Activated CD4-positive, CD25-positive, alpha-beta regulatory T cell treated with anti-CD3 and anti-CD28 coated beads, Interleukin-2, amount 50 U/mL, for 72 hours (primary cell): ENCODE measurements around the gene DAB2IP.
"Not testable (repeated sequence)": the region's sequence is repeated elsewhere in the genome, so short reads cannot be mapped to it uniquely, and the experiment has no call there.

Source experiments
- DNase-seq: peaks from one replicate; pipeline ENCODE4 v3.0.0; 2021

Gene DAB2IP

DNA sequence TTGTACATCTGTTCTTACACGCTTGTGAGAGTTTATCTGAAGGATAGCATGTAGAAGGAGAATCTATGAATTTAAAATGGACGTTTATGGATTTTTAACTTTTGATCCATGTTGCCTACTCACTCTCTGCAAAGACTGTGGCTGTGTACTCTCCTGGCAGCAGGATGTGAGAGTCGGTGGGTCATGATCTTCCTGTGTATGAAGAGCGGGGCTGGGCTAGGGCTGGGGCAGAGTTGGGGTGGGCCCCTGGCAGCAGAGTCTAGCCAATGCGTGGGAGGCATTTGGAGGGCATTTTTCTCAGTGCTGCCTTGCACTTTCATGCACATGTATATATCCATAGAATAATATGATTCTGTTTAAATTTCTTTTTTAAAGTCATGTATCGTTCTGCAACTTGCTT, 24.0 kb upstream of the DAB2IP start:
- no peak for DNase-seq

DNA sequence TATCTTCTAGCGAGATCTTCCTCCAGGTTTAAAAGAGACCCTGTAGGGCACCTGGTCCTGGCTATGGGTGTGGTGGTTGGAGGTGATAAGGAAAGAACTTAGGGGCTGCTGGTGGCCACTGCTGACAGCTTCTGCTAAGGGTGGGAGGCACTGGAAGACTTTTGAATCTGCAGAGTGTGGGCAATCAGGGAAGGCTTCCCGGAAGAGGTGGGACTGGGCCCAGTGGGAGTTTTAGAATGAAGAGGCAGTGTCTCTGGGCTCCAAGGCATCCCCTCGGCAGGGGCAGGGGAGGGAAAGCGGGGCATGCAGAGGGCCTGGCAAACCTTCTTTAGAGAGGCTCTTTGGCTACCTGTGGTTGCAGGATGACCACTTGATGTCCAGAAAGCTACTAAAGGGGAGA, 23.0 kb upstream of the DAB2IP start:
- no peak for DNase-seq

DNA sequence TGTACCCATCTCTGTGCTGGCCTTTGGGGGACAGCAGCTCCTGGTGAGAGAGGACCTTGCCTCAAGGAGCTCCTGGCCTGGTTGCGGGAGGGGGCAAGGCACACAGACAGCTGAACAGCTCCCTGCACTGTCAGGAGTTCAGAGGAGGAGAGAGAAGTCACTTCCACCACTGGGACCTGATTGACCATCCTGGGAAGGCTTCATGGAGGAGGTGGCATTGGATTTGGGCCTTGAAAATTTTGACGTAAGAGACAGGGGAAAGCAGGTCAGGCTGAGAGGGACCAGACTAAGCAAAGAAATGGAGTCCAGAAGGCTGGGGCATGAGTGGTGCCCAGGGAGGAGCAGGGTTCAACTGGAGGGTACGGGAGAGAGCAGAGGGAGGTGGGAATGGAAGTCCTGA, 20.3 kb upstream of the DAB2IP start:
- no peak for DNase-seq

DNA sequence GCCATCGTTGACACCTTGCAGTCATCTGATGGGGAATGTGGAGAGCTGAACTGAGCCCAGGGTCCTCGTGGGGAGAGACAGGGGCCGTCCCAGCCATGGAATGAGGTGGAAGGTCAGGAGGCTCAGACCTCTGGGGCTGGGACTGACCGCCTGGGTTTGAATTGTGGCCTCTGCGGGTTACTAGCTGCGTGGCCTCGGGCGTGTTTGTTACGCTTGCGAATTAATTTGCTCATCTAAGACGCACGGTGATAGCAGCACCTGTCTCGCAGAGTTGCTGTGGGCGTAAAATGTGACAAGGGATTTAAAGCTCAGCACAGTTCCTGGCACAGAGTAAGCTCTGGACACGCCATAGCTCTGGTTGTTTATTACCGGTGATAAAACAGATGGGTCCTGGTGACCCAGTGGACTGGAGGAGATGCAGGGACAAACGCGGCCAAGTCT, 19.4 kb upstream of the DAB2IP start:
- no peak for DNase-seq

DNA sequence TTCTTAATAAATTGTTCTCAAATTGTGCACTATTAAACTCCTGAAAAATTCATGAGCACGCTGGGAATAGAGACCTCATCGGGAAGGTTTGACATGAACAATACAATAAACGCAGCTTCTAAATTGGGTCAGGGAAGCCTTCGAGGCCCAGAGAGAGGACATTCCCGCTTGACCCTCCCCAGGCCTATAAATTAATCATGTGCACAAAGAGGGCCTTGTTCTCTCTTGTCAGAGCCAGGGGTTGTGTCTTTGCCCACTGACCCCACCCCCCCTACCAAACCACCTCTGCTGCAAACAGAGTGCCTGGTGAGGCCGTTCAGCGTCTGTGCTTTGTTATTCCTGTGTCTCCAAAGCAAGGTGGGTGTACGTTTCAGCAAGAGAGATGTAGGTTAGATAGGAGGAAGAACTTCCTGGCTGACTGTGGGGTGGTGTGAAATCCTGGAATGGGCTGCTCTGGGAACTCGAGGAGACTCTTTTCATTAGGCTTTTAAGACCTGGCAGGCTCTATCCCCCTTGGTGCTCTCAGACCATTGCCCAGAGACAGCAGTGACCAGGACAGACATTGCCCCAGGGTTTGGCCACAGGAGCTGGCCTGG, 18.2 kb upstream of the DAB2IP start:
- no peak for DNase-seq

DNA sequence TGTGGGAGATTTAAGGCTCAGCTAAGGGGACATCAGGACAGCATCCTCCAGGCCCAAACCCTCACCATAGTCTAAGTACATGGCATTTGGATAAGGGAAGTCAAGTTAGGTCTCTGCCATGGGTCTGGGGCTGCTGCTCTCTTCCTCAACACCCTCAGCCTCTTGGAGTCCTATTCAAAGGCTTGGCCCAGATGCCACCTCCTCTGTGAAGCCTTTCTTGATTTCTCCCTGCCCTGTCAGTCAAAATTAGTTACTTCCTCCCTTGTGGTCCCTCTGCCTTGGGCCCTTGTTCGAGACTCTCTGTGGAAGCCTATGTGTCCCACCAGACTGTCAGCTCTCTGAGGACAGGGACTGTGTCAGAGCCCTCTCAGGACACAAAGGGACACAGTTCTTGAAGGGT, 17.7 kb upstream of the DAB2IP start:
- DNase-seq: no peak

DNA sequence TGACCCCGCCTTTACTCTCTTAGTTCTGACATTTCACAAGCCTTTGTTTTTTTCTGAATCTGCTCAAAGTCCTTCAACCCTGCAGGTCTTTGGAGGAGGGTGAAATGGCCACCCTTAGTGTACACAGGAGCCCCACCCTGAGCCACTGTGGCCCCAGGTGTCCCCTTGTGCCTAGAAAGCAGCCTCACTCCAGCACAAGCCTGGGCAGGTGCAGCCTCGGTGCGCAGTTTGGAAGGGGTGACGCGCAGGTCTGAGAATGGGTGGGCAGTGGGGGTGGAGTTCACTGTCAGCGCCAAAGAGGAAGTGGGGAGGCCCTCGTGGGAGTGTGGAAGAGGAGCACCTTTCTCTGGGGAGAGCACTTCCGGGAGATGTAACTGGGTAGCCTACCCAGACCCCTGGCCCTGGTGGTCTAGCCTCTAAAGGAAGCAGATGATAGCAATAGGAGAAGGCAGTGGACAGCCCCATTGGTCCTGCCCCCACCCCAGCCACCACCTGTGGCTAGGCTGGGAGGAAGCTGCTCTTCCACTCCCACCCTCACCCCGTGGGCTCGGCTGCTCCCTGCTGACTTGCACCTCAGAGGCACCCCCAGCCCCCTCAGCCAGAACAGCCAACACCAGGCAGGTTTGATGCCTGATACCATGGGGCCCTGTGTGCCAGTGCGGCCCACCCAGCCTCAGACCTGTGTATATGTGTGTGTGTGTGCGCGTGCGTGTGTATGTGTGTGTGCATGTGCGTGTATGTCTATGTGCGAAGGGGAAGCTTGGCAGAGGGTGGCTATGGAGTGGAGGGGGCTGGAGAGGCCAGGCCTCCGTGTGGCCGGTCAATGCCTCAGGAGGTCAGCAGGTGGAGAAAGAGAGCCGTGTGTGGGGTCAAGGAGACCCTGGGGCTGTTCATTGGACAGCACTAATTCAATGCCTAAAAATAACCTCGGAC, 16.8 kb upstream of the DAB2IP start:
- DNase-seq: no peak

DNA sequence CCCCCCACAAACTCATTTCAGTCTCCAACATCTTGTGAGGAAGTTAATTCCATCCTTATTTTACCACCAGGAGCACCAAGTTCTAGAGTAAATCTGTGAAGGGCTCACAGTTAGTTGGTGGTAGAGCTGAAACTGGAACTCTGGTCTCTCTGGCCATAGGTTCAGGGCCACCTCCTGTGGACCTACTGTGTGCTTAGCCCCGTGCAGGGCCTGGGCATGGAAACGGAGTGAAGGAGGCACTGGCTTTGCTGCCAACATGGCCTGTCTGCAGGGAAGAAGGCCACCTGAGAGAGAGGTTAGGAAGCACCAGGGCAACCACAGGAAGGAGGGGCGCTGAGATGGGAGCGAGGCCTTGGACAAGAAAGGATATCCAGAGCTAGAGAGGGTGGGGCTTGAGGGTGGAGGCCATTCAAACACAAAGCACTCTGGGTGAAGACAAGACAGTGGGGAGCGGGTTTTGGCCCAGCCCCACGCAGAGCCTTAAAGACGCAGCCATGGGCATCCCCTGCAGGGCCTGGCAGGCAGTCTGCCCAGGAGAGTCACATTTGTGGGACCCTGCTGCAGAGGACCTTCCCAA, 16.0 kb upstream of the DAB2IP start:
- no peak for DNase-seq

DNA sequence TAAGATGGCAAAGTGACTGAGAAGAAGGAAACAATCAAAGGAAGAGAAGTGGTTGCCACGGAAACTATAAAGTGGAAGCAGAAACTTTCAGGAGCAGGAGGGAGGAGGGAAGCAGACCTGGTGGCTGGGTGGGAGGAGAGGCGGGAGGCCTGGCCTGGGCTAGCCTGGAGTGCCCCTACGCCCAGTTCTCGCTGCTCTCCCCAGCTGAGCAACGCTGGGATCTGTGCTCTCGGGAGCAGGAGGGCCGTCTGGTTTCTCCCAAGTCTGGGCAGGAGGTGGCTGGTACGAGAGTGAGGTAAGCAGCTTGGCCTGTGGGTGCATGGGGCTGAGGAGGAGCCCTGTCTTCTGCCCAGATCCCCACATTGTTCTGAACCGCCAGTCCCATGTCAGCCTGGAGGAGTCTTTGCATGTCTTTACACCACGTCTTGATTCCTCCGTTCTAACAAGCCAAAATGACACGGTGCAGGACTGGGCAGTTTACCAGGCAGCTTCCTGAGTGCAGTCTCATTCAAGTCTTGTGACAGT, 15.0 kb upstream of the DAB2IP start:
- no peak for DNase-seq

DNA sequence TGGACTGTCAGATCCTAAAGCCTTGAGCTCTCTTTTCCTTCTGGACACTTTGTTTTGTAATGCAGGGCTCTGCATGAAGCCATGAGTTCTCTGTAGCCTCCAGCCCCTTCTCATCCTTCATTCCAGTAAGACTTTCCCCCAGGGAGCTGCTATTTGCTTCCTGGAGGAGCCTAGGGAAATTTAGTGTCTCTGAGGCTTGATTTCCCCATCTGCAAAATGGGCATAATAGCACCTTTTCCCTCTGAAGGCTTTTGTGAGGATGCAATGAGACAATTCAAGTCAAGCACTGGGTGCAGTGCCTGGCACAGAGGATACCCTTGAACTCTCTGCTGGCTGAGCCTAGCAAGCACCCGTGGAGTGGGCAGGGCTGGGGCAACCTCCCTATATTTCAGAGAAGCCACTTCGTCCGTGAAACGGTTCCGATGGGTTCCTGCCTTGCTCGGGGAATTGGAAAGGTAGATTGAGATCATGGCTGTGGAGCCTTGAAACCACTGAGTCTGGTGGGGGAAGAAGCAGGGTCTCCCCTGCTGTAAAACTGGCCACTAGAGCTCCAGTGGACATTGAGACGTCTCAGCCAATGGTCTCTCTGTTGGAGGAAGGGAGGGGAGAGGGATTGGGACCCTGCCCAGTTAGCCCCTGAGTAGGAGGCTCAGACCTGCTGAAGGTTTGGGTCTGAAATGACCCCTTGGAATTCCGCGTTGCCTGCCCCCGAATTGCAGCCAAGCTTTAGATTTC, 14.3 kb upstream of the DAB2IP start:
- no peak for DNase-seq

DNA sequence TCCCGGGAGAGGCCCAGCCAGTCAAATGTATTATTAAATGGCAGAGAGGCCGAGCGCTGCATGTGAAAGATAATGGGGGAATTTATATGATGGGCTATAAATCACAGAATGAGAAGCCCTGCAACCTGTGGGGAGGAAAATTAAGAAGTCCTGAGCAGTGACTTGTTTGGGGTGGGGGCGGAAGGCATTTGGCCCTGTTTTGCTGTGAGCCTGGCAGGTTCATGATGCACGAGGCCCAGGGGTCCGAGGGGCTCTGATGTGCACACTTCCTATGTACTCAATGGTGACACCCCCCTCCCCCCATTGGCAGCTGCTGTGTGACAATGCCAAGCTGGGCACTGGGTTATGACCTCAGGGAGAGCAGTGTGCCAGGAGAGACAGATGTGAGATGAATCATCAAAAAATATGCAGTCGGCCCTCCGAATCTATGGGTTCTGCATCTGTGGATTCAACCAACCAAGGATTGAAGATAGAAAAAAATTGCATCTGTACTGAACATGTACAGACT, 13.7 kb upstream of the DAB2IP start:
- DNase-seq: no peak

DNA sequence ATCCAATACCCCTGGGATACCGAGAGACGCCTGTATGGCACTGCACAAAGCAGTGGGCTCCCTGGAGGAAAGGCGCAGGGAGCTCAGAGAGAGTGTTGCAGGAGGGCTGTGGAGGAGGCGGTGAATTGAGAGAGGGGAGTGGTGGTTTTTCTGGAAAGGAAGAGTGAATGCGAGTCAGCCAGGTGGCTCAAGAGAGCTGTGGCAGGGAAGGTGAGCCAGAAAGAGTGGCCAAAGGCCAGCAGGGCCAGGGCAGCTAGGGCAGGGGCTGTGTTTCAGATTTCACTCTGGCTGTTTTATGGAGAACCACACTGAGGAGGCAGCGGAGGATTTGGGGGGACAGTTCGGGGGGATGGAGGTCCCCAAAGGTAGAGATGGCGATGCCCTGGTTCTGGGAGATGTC, 13.0 kb upstream of the DAB2IP start:
- no peak for DNase-seq

DNA sequence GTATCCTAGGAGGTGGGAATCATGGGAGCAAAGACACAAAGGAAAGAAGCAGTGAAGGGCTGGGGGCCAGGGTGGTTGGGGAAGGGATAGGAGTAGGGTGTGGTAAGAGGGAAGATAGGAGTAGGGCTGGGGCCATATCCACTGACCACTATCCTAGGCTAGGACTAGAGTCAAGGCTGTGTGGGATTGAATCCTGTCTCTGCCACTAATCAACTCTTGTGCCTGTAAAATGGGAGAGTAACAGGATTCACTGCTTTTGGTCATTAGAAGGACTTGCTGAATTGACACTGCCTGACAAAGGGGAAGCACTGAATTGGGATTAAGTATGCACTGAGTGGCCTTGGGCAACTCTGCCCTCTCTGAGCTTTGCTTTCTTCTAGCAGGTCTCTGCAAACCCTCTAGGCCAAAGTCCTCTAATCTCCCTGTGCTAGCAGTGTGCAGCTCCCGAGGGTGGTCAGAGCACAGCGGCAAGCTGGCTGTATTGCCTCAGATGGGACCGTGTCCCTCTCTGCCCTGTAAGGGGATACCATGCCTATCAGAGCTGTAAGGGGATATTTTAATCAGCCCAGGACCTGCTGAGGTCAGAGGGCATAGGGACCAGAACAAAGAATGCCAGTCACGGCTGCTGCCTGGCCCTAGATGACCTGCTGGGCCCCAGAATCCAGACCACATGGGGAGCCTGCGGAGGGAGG, 12.4 kb upstream of the DAB2IP start:
- DNase-seq: no peak

DNA sequence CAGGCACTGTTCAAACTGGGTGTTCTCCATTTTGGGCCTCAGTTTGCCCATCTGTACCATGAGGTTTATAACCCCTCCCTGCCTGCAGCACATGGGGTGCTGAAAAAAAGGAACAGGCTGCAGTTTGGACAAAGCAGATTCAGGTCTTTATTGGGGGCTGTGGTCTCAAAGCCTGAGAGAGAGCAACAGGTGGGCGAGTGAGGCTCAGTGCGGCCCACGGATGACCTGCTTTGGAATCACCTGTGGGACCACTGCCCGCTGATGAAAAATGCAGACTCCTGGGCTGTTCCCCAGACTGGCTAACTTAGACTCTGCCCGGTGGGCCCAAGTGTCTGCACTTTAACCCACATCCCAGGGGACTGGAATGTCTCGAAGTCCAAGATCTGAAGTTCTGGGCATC, 11.8 kb upstream of the DAB2IP start:
- DNase-seq: no peak

DNA sequence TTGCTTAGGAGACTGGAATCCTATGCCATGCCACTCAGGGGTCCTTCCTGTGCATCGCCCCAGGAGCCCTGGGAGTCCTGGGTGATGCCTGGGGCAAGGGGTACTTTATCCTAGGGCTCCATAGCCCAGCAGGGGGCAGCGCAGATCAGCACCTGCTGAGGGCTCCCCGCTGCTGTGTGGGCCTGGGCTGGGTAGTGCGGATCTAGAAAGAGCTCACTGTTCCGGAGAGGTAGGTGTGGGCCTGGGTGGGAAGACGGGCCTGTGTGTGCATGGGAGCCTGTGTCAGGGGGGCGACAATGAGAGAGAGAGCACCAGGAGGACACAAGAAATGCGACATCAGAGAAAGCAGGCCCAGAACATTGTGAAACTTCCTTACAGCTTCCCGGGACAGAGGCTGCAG, 11.4 kb upstream of the DAB2IP start:
- peak; percentile 42 for DNase-seq

DNA sequence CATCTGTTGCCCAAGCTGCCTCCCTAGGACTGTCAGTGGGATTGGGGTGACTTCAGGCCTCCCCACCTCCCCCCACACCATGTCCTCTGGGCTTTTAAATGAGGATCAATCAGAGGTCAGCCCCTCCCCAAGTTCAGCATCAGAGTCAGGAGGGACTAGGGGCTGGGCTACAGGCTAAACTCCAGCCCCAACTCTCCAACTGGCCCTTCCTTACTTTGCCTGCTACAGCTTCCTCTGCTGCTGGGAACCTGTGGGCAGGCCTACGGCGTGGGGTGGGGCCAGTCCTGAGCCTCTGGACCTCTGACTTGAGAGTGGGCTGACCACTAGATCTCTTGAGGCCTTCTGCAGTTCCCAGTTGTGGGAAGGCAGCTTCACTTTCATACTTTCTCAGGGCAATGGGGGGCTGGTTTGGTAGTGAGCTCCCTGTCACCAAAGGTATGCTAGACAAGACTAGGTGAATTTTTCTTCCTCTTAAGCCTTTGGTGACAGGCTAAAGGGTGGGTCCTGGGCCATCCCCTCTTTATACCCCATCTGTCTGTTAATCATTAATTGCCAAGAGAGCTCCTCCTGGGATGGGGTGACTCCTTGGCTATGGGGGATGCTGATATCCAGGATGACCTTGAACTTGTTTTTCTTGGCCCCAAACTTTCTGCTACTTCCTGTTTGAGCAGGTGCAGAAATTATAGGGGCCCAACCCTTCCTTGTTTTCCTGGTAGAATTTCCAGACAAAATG, 10.8 kb upstream of the DAB2IP start:
- DNase-seq: no peak

DNA sequence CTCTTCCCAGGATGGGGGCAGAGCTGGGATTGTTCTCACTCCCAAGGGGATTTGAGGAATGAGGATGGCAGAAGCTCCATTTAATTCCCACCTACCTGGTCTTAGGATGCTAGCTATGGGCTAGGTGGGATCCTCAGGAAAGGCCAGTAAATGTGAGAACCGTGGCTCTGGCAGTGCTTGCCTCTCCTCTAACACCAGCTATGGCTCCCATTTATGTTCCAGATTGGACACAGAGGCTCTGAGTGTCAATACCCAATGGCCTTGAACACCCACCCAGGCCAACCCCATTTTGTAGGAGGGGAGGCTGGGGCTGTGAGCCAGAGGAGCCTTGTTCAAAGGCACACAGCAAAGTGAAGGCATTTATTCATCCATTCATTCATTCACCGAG, 10.2 kb upstream of the DAB2IP start:
- DNase-seq: no peak

DNA sequence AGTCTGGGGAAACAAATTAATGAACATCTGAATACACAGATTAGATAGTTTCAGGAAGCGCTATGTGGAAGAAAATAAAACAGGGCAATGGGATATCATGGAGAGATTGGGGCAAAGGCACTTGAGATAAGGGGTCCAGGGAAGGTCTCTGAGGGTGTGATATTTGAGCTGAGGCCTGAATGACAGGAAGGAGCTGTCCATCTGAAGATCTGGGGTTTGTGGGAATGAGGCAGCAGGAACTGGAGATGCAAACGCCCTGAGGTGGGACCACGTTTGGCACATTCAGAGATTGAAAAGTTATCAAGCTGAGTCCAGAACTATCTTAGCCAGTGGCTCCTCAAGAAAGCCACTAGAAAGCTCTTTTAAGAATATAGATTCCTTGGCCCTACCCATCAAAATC, 8.7 kb upstream of the DAB2IP start:
- DNase-seq: no peak

DNA sequence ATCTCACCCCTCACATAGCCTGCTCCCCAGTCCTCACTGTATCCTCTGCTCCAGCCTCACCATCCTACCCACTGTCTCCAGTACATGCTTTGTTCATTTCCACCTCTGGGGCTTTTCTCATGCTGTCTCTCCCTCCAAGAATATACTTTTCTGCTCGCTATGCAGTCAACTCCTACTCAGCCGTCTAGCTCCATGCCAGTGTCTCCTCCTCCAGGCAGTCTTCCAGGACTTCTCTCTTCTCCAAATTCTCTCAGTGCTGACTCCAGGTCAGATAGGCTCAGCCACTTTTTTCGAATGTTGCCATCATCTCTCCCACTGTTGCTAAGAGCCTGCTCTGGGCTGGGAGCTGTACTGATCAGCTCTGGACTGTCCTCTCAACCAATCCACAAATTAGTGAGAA, 8.0 kb upstream of the DAB2IP start:
- no peak for DNase-seq

DNA sequence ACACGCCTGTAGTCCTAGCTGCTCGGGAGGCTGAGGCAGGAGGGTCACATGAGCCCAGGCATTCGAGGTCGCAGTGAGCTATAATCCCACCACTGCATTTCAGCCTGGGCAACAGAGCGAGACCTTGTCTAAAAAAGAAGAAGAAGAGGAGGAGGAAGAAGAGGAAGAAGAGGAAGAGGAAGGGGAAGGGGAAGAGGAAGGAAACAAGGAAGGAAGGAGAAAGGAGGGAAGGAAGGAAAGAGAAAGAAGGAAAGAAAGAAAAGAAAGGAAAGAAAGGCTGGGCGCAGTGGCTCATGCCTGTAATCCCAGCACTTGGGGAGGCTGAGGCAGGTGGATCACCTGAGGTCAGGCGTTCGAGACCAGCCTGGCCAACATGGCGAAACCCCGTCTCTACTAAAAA, 7.4 kb upstream of the DAB2IP start:
- not testable (repeated sequence) for DNase-seq

DNA sequence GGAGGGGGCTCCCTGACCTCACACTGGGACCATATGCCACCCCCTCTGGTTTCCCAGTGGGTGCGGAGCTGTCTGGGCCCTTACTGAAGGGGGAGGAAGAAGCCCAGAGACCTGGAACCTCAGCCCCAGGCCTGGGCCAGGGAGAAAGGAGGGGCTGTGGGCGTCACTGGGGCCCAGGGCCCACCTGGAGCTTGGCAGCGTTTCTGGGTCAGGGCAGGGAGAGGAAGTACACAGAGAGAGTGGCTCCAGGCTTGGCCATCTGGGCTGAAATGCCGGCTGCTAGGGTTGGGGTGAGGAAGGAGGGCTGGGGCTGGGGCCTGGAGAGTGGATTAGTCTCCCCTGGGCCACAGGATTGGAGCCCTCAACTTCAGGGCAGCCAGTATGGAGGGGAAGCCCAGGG, 6.4 kb upstream of the DAB2IP start:
- DNase-seq: no peak
